ENCODE measurements around the gene CLK1.

Gene CLK1

DNA sequence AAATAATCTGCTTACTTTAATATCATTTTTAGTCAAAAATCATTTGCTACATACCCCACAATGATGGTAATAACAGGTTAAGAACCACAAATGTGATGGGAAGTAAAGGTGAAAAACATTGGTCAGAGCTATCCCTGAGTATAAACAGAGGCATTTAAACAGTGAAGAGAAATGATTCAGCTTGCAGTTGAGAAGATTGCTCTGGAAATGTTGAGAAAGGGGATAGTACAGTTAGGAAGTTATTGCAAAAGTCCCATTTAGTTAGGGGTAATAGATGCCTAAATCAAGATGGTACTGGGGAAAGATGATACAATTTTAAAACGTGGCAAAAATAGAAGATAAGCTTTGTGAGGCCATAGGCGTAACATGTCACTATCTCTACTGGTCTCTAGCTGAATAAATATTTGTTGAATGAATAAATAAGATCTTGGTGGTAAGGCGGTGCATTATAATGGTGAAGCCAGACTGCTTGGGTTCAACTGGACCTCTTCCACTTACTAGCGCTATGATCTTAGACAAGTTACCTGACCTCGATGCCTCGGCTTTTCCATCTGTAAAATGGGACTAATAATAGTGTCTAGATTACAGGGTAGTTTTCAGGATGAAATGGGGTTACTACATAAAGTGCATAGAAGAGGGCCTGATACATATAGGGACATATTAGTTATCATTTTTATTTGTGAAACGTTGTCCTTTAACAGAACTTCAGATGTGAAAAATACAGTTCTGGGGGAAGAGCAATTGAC lies 54.8 kb downstream of the CLK1 start:
- Histone ChIP-seq H4K20me1 (ENCODE audit: insufficient read depth, low read length, poor library complexity, severe bottlenecking) (peaks cover 29% of the 10 kb centered on the region), H3K4me1 (ENCODE audit: insufficient read depth, low read length, poor library complexity, severe bottlenecking) (peaks cover 30% of the 10 kb centered on the region), H3K9ac (ENCODE audit: low read depth, low read length, poor library complexity, severe bottlenecking) (no peak overlapping the region), H2AFZ (ENCODE audit: low read length) (no peak overlapping the region), H3K9me3 (ENCODE audit: insufficient read depth, low read depth, low read length) (no peaks in the 10 kb centered on the region), H3K27me3 (ENCODE audit: insufficient read depth, low read length, poor library complexity, severe bottlenecking) (peaks cover 3% of the 10 kb centered on the region), H3K4me2 (ENCODE audit: low read depth, low read length, poor library complexity, severe bottlenecking) (no peak overlapping the region), H3F3A (ENCODE audit: low read depth) (no peaks in the 10 kb centered on the region), H3K9me2 (replicated peaks; ENCODE audit: low read depth, low read length) (no peaks in the 10 kb centered on the region), H3K36me3 (ENCODE audit: insufficient read depth, low read length) (peaks cover 9% of the 10 kb centered on the region; the same call in 1 of the 2 replicates), H3K79me2 (ENCODE audit: insufficient read depth, low read length) (peaks cover 29% of the 10 kb centered on the region), H3K4me3 (ENCODE audit: low read length, poor library complexity, severe bottlenecking) (no peak overlapping the region)
- TF ChIP-seq CTCF (conservative IDR thresholded peaks at IDR 0.05; ENCODE audit: low read length): no peak
- no peak for TF ChIP-seq EZH2phosphoT487 (IDR thresholded peaks at IDR 0.05; ENCODE audit: borderline replicate concordance)

Data from Loucy (cell line).